Middle frontal gyrus (tissue), 1 donor: ENCODE measurements around the gene IGF2BP3.
"Not testable (repeated sequence)": the region's sequence is repeated elsewhere in the genome, so short reads cannot be mapped to it uniquely, and the experiment has no call there.

ENCODE experiments used
- DNase-seq: peaks from one replicate; pipeline ENCODE4 v3.0.0-alpha.2; 2015; ENCODE audit warnings: low spot score; ENCODE audit errors: extremely low spot score

Gene IGF2BP3

DNA sequence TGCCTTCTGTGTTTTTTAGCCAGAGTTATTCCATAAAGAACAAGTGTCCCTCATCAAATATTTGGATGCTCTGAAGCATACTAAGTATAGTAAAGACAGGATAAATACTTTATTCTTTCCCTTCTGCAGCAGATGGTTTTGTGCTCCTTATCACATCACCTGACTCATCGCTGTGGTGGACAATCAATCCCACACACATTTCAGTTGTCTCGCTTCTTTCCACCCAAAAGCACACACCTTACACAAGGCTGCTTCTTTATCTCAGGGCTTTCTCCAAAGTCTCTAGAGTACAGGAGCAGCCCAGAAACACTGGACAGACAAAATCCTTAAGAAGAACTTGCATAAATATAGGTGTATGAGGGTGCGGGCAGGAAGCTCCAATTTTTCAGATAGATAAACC is 43.4 kb downstream of the IGF2BP3 start:
- DNase-seq: no peak

DNA sequence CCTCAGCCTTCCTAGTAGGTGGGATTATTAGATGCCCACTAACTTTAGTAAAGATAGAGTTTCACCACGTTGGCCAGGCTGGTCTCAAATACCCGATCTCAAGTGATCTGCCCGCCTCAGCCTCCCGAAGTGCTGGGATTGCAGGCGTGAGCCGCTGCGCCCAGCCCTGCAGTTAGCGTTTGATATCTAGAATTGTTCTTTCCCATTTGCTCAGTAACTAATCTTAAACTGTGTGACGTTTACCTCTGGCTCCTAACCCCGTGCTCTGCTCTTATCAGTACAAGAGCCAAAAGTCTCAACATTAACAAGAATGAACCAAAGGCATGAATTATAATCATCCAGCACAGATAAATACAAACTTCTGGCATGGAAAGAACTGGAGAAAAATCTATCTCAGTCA is 47.4 kb downstream of the IGF2BP3 start:
- no peak for DNase-seq

DNA sequence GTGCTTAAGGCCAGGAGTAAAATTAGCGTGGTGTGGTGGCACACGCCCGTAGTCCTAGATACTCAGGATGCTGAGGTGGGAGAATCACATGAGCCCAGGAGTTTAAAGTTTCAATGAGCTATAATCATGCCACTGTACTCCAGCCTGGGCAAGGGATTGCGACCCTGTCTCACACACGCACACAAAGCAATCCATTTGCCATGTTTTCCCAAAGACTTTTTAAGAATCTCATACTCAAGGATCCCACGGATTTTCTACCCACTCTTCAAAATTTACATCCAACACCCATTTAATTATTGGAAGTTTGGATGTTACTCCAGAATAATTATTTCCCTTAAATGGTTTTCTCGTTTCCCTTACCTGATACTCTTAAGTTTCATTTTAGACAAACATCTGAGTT is 47.9 kb downstream of the IGF2BP3 start:
- DNase-seq: no peak

DNA sequence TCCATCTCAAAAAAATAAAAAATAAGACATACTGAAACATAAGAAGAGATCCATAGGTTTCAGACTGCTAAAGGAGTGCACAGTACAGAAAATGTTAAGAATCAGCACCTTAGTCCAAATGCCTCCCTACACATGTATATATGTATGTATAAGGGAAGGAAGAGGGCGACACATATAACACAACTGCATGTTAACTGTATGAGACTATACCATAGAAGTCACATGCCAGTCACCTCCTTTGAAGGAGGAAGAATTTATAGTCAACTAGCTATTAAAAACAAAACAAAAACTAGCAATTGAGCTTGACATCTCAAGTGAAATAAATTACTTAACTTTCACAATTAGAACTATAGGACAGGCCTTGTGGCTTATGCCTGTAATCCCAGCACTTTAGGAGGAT is 50.4 kb downstream of the IGF2BP3 start:
- DNase-seq: no peak

DNA sequence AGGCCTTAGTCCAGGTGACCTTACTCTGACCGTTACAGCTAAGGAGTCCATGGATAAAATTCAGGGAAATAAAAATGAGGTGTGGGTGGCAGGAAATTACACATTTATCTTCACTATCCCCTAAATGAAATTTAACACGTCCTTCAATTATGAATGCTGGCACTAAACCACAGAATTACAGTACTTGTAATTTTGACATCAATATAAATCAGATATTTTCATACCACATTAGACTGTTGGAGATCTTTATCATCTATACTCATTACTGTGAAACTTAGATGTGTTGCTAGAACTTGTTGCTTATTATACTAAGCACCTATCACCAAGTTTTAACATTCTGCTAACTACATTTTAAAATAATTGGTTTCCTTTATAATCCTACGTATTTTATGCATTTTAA is 51.1 kb downstream of the IGF2BP3 start:
- no peak for DNase-seq

GRCh38 chr7:23418046-23418445 is 52.2 kb downstream of the IGF2BP3 start:
- no peak for DNase-seq

DNA sequence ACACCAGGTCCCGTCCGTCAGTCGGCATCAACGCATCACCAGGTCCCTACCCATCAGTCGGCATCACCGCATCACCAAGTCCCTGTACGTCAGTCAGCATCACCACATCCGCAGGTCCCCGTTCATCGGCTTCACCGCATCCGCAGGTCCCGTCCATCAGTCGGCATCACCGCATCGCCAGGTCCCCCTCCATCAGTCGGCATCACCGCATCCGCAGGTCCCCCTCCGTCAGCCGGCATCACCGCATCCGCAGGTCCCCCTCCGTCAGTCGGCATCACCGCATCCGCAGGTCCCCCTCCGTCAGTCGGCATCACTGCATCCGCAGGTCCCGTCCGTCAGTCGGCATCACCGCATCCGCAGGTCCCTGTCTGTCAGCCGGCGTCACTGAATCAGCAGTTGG is 55.1 kb downstream of the IGF2BP3 start:
- no peak for DNase-seq

- DNase-seq: no peak
Measured at GRCh38 chr7:23410446-23411183, 59.7 kb downstream of the IGF2BP3 start.

DNA sequence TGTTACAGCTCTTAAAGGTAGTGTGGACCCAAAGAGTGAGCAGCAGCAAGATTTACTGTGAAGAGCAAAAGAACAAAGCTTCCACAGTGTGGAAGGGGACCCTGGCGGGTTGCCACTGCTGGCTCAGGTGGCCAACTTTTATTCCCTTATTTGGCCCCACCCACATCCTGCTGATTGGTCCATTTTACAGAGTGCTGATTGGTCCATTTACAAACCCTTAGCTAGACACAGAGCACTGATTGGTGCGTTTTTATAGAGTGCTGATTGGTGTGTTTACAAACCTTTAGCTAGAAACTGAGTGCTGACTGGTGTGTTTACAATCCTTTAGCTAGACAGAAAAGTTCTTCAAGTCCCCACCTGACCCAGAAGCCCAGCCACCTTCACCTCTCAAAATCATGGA is 63.7 kb downstream of the IGF2BP3 start:
- not testable (repeated sequence) for DNase-seq

- DNase-seq: no peak
Measured at GRCh38 chr7:23405240-23405618, 65.1 kb downstream of the IGF2BP3 start.

GRCh38 chr7:23404546-23405239 is 65.6 kb downstream of the IGF2BP3 start:
- DNase-seq: no peak

GRCh38 chr7:23403970-23404369 is 66.3 kb downstream of the IGF2BP3 start:
- no peak for DNase-seq

DNA sequence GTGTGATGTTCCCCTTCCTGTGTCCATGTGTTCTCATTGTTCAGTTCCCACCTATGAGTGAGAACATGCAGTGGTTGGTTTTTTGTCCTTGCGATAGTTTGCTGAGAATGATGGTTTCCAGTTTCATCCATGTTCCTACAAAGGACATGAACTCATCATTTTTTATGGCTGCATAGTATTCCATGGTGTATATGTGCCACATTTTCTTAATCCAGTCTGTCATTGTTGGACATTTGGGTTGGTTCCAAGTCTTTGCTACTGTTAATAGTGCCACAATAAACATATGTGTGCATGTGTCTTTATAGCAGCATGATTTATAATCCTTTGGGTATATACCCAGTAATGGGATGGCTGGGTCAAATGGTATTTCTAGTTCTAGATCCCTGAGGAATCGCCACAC is 72.2 kb downstream of the IGF2BP3 start:
- not testable (repeated sequence) for DNase-seq

GRCh38 chr7:23397241-23397640 is 73.0 kb downstream of the IGF2BP3 start:
- no peak for DNase-seq

DNA sequence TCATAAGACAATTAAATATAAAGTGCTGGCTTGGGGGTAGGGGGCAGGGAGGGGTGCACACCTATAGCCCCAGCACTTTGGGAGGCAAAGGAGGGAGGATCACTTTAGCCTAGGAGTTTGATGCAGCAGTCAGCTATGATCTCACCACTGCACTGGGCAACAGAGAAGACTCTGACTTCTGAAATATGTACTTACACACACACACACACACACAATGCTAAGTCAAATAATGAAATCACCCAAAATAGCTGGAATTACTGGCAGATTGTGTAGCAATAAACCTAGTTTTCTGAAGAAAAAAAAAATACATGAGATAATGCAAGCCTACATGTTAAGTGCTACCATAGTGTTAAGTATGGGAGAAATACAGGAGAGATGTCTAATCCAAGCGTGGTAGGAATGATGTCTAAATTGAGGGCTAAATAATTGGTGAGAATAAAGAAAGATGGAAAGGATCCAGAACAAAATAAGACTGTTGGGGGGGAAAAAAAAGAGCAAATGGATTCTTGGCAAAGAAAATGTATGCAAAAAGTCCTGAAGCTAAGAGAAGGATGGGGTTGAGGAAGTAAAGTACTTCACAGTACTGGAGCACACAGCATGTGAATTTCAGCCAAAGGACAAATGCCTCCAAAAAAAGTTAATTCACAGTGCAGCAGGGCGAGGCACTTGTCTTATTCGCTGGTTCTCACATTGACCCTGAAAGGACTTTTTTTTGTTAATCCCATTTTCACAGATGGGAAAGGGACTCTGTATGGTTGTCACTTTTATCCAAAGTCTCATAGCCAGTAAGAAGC is 73.9 kb downstream of the IGF2BP3 start:
- DNase-seq: no peak

GRCh38 chr7:23394488-23395171 is 75.7 kb downstream of the IGF2BP3 start:
- no peak for DNase-seq

DNA sequence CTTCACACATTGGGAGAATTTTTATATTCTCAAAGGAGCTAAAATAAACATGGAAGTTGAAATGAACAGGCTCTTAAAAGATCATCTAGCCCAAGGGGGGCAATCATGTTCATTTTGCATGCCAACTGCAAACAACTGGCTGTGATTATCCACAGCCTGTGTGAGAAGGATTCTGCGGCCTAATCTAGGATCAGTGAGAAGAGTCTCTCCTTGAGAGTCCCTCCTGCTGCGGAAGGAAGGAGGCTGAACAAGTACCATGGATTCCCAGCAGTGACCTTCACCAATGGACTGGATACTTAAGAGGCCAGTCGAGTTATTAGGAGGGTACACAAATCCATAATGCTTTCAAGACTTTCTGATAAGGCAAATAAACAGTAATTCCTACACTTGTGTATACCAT is 76.7 kb downstream of the IGF2BP3 start:
- no peak for DNase-seq

GRCh38 chr7:23389701-23390100 is 80.6 kb downstream of the IGF2BP3 start:
- DNase-seq: no peak

DNA sequence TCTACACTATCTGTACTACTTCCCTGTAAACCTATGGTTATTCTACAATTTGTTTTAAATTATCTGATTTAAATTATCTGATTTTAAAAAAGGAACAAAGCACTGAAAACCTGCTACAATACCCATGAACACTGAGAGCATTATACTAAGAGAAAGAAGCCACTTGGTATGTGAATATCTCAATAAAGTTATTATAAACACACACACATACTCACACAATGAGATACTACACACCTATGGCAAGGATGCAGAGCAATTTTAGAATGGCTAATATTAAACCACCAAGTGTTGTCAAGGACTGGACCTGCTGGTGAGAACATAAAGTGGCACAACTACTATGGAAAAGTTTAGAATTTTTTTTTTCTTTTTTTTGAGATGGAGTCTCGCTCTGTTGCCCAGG is 82.7 kb downstream of the IGF2BP3 start:
- no peak for DNase-seq

GRCh38 chr7:23385140-23385539 is 85.2 kb downstream of the IGF2BP3 start:
- no peak for DNase-seq

DNA sequence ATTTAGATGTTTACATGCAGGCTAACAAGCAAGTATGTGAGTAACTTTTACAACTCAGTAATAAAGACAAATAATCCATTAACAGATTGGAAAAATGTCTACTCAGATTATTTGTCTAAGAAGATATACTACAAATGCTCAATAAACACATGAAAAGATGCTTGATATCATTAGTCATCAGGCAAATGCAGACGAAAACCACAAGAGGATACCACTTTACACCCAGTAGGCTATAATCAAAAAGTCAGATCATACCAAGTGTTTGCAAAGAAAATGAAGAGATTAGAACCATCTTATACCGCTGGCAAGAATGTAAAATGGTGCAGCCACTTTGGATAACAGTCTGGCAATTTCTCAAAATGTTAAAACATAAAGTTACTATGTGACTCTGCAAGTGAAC is 87.1 kb downstream of the IGF2BP3 start:
- DNase-seq: no peak

DNA sequence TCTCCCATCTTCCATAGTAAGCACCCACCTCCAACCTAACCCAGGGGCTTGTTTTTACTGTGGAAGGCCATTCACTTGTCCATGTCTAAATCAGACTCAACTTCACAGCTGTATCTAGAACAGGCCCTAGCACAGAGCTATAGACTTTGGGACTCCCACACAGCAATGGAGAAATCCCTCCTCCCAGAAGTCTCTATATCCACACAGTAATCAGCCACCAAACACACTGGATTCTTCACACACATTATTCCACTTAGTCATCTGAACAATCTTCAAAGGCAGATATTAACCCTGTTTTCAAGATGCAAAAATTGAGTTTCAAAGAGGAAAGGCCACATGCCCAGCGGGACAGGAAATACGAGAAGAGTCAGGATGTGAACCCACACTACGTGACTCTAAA is 89.3 kb downstream of the IGF2BP3 start:
- DNase-seq: no peak
